ENCODE measurements around the gene TSPAN17. TPM values are rescaled to one million over a fixed set of nuclear protein-coding genes. Genes with fewer than 3 reads are reported as not detected.

The TSPAN17 gene
- total and polyA plus RNA-seq, 2 experiments from 2014 or later: 11.7 to 52.1 TPM

GRCh38 chr5:176619203-176619568, 28.1 kb upstream of the TSPAN17 start:
- H3K36me3 ChIP-seq (ENCODE audit: insufficient read depth): no peaks in the 10 kb centered on the region
- no peaks in the 10 kb centered on the region for H4K20me1 ChIP-seq (replicated peaks; ENCODE audit: insufficient read depth)
- peak overlapping the region; percentile 54 for H3K4me3 ChIP-seq
- Mint-ChIP-seq H3K4me1 (peaks cover 6% of the 10 kb centered on the region), H3K27ac (no peak overlapping the region), H3K9me3 (no peaks in the 10 kb centered on the region; the same call in 2 of the 3 replicates), H3K36me3 (ENCODE audit: low read depth) (no peaks in the 10 kb centered on the region), H3K4me3 (peak overlapping the region; percentile 73), H3K27me3 (ENCODE audit: insufficient read depth, low read depth, poor library complexity) (peaks cover 45% of the 10 kb centered on the region)
- peak overlapping the region; percentile 94 for H2AFZ ChIP-seq
- H3K27me3 ChIP-seq (ENCODE audit: insufficient read depth): peaks cover 38% of the 10 kb centered on the region
- TF ChIP-seq CTCF (conservative IDR thresholded peaks at IDR 0.05; ENCODE audit: low read depth in 2 of 2): peak; percentile 54 to 74
- peak; percentile 30; the same call in 1 of the 2 replicates for TF ChIP-seq CREB1 (CRISPR knock-in tag; IDR thresholded peaks at IDR 0.05; ENCODE audit: low read depth)
- no peak for TF ChIP-seq REST (IDR thresholded peaks at IDR 0.05; ENCODE audit: unreplicated experiment)
- TF ChIP-seq ETS1 (IDR thresholded peaks at IDR 0.05): no peak
- DNase-seq (ENCODE audit: low spot score): peak; percentile 98
- peak overlapping the region; percentile 80 for H3K4me2 ChIP-seq
- no peak overlapping the region for H3K27ac ChIP-seq (ENCODE audit: low read depth)
- H3K4me1 ChIP-seq (ENCODE audit: insufficient read depth): no peaks in the 10 kb centered on the region; the same call in 1 of the 2 replicates
- peak; percentile 89 for ATAC-seq
- H3F3A ChIP-seq (replicated peaks; ENCODE audit: low read depth): no peaks in the 10 kb centered on the region
- H3K79me2 ChIP-seq (replicated peaks; ENCODE audit: insufficient read depth): no peaks in the 10 kb centered on the region
- no peaks in the 10 kb centered on the region for H3K9me2 ChIP-seq (ENCODE audit: insufficient read depth)

- Mint-ChIP-seq H3K27ac (no peak overlapping the region), H3K4me3 (peak overlapping the region; percentile 73), H3K36me3 (ENCODE audit: low read depth) (no peaks in the 10 kb centered on the region), H3K9me3 (no peaks in the 10 kb centered on the region; the same call in 2 of the 3 replicates), H3K27me3 (ENCODE audit: insufficient read depth, low read depth, poor library complexity) (peaks cover 46% of the 10 kb centered on the region), H3K4me1 (peaks cover 6% of the 10 kb centered on the region)
- no peaks in the 10 kb centered on the region for H4K20me1 ChIP-seq (replicated peaks; ENCODE audit: insufficient read depth)
- H3K4me3 ChIP-seq: peak overlapping the region; percentile 54
- peak overlapping the region; percentile 94 for H2AFZ ChIP-seq
- H3K4me1 ChIP-seq (ENCODE audit: insufficient read depth): no peaks in the 10 kb centered on the region; the same call in 1 of the 2 replicates
- H3K79me2 ChIP-seq (replicated peaks; ENCODE audit: insufficient read depth): no peaks in the 10 kb centered on the region
- H3F3A ChIP-seq (replicated peaks; ENCODE audit: low read depth): no peaks in the 10 kb centered on the region
- H3K27ac ChIP-seq (ENCODE audit: low read depth): no peak overlapping the region
- H3K9me2 ChIP-seq (ENCODE audit: insufficient read depth): no peaks in the 10 kb centered on the region
- no peak for TF ChIP-seq EZH2 (IDR thresholded peaks at IDR 0.05; ENCODE audit: low read depth, unreplicated experiment)
- 0 out of 4 replicates have a peak, but pooled peaks of 1 of the 2 experiments have one; percentile 16 for TF ChIP-seq CTCF (conservative IDR thresholded peaks at IDR 0.05; ENCODE audit: low read depth in 2 of 2)
- ATAC-seq: peak; percentile 54
- DNase-seq (ENCODE audit: low spot score): peak; percentile 61
- H3K4me2 ChIP-seq: peak overlapping the region; percentile 80
- H3K27me3 ChIP-seq (ENCODE audit: insufficient read depth): peaks cover 38% of the 10 kb centered on the region
- H3K36me3 ChIP-seq (ENCODE audit: insufficient read depth): no peaks in the 10 kb centered on the region
These were observed 27.5 kb upstream of the TSPAN17 start for GRCh38 chr5:176619569-176620332.
